HL-60/S4 treated with phorbol 12-myristate 13-acetate at 8.2 ng/mL for 4 days and 3 days (cell line): ENCODE measurements around the gene KBTBD8.

Source experiments
- in situ Hi-C: fragments of 300-500 bp; cut with MboI; formaldehyde crosslinking; loops from 2 replicates; pipeline ENCODE4 v1.15.0; 2022; ENCODE audit warnings: low sequenced_read_pairs

KBTBD8 gene

GRCh38 chr3:66998113-66998903 lies at the start of gene KBTBD8:
Gene KBTBD8, plus strand, starts transcription at chr3:66998307. Its CDS starts 49 bp downstream, at chr3:66998356.
- in situ Hi-C loops = no loop called here

DNA sequence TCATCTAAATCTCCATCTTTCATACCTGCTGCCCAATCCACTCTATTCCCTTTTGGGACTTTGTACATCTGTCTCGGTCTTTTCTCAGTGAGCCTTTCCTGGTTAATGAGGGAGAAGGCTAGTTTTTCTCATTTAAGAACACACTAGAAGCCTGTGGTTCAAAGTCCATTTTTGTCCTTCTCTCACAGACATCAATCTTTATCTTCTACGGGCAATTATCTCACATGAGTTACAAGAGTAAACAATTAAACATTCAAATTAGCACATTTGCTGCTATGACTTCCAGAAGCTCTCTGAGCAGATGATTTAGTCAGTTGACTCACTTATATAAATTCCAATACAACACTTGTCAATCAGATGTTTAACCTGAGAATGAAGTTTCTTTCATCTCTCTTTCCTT lies 49.3 kb upstream of the KBTBD8 start:
- in situ Hi-C loops = no loop called here

GRCh38 chr3:66949898-66950297 lies 48.2 kb upstream of the KBTBD8 start:
- in situ Hi-C loops = no loop called here

DNA sequence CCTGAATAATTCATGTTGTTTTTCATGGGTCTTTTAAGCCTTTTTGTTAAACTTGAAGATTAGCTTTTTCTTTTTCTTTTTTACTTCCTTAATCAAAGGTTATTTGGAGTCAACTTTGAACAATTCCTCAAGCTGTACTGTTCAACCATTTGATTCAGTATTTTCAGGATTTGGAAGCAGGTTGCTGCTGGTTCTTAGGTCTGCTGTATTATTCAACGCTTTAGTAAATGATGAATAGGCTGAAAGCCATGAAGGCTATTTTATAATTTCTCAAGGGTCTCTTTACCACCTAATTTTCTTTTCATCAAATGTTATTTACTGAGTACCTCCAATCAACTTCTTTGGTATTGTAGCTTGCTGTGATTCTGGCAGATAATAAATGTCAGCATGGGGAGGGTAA lies 45.8 kb upstream of the KBTBD8 start:
- in situ Hi-C loops = no loop called here

GRCh38 chr3:66953934-66954445 lies 44.1 kb upstream of the KBTBD8 start:
- in situ Hi-C loops = no loop called here

DNA sequence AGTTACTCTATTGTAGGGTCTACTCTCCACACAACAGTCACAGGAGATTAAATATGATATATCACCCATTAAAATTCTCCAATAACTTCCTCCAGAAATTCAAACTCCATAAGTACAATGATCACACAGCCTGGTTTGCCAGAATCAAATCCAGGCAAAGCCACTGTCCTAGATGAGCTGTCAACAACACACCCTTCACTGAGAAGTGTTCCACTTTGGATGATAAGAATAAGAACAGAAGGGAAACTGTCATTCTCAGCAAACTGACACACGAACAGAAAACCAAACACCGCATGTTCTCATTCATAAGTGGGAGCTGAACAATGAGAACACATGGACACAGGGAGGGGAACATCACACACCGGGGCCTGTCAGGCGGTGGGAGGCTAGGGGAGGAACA lies 41.4 kb upstream of the KBTBD8 start:
- in situ Hi-C loops = no loop called here

DNA sequence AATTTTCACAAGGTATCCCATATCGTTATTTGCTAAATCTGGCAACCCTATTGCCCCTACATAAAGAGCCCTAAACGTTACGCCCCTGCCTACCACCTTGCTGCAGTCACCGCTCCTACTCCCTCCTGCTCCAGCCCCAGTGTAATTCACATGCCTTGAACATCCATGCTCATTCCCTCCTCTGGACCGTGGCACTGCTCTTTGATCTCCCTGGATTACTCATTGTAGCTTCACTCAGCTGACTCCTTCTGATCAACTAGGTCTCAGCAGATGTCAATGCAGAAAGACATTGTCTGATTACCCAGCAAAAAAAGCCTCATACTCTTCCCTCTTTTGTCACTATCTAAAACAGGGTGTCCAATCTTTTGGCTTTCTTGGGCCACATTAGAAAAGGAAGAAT lies 40.7 kb upstream of the KBTBD8 start:
- in situ Hi-C loops = no loop called here

GRCh38 chr3:66958067-66958466 lies 40.0 kb upstream of the KBTBD8 start:
- in situ Hi-C loops = no loop called here

DNA sequence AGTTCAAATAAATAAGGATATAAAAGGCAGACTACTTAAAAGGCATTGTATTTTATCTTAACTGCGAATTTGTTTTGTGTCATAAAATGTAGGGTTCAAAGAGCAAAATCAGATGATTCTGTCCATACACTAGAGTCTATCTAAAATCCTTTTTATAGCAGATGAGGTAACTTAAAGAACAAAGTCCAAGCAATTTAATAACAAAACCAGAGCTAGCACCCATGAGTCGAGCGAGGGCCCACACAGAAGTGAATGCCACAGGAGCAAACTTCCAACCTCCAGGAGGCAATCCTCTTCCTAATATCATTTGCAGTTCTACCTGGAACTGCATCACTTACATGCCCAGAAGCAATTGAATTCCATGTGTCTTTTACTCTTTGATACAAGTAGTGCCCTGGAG lies 35.4 kb upstream of the KBTBD8 start:
- in situ Hi-C loops = no loop called here

DNA sequence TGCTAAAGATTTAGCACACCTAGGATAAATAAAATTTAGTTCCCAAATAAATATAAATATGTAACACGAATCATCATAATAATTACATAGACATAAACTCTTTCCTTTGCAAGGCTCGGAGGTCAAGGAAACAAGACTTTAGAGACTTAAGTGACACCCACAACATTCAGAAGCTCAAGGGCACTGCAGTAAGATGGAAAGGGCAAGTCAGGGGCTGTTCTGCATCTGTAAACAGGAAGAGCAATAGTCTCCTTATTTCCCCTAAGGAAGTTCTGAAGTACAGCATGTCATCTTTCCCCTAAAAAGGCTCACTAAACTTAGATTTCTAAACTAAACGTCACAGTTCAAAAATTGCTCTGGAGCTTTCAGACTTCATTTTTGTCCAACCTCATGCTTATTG lies 26.9 kb upstream of the KBTBD8 start:
- in situ Hi-C loops = no loop called here

DNA sequence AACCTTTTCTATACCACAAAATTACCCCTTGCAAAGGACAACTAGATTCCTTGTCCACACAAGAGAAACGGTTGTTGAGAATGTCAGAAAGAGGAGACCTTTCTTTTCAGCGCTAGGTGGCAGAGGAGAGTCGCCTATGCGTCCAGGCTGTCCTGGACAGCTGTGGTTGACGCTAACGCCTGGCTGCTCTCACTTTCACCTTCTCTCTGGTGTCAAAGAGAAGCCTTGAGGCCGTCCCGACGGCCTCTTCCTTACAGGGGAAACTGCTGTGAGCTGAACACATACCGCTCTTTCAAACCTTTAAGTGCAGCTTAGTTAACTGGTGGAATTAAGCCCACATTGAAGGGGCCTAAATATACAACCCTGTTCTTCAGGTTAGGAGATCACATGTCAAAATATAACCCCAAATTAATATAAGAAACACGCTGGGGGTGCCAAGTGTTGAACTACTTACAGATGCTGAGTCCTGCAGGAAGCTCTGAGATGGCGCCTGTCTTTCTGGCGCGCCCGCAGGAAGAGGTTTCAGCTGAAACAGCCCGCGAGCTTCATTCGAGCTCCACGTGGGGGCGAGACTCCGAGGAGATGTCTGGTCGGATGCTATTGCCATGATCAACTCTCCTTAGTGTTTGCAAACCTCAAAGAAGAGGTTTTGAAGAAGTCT lies 26.1 kb upstream of the KBTBD8 start:
- in situ Hi-C loops = no loop called here

DNA sequence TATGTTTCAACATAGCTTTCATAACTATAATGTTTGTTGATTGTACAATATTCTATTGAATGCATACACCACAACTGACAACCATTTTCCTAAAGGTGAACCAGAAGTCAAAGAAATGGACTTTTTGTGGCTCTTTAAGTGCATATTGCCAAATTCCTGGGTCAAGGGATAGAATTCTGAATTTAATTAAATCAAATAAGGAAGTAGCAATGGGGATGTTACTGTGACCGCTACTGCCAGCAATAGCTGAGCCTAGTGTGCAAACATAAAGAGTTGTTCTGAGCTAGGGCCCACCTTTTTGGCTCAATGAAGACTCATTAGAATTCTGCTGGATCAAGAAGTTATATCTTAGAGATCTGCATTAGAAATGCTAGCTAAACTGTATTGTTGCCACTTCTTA lies 17.3 kb upstream of the KBTBD8 start:
- in situ Hi-C loops = no loop called here

DNA sequence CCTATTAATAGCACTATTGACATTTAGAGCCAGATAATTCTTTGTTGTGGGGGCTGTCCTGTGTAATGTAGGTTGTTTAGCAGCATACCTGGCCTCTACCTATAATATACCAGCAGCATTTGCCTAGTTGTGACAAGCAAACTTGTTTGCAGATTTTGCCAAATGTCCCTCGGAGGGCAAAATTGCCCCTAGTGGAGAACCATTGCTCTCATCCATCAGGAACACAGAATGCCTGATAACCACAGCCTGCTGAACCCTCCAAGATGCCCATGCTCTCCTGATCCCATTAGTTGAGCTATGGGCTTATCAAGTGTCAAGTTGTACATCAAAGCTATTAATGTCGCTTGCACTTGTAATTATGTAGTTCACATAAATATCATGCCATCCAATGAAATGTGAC lies 15.0 kb upstream of the KBTBD8 start:
- in situ Hi-C loops = no loop called here

GRCh38 chr3:66985336-66985920 lies 12.7 kb upstream of the KBTBD8 start:
- in situ Hi-C loops = no loop called here

DNA sequence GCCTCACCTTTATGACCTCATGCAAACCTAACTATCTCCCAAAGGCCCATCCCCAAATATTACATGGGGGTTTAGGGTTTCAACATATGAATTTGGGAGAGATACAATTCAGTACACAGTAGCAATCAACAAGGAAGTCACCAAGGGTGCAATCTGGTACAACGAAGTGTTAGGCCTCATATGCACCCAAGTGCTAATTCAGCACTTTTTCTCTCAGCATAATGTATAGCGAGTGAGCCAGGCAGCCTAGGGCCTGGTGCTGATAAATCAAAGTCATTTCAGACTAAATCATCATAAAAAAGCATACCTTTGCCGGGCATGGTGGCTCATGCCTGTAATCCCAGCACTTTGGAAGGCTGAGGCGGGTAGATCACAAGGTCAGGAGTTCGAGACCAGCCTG lies 11.7 kb upstream of the KBTBD8 start:
- in situ Hi-C loops = no loop called here

DNA sequence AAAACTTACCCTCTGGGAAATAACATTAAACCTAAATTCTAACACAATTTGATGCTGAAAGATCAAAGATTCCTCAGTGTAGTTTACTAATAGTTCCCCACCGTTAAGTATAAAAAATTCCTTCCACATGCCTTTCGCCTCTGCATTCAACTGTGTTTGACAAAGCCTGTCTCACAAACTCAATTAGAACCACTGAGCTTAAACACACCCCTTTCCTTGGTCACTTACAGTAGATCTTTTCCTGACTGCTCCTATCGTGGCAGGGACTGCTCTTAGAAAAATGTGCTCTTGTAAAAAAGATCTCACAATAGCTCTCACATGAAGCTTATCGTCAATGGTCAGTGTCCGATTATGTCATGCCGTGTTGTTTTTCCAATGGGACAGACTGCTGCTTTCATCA lies 8.9 kb upstream of the KBTBD8 start:
- in situ Hi-C loops = no loop called here

DNA sequence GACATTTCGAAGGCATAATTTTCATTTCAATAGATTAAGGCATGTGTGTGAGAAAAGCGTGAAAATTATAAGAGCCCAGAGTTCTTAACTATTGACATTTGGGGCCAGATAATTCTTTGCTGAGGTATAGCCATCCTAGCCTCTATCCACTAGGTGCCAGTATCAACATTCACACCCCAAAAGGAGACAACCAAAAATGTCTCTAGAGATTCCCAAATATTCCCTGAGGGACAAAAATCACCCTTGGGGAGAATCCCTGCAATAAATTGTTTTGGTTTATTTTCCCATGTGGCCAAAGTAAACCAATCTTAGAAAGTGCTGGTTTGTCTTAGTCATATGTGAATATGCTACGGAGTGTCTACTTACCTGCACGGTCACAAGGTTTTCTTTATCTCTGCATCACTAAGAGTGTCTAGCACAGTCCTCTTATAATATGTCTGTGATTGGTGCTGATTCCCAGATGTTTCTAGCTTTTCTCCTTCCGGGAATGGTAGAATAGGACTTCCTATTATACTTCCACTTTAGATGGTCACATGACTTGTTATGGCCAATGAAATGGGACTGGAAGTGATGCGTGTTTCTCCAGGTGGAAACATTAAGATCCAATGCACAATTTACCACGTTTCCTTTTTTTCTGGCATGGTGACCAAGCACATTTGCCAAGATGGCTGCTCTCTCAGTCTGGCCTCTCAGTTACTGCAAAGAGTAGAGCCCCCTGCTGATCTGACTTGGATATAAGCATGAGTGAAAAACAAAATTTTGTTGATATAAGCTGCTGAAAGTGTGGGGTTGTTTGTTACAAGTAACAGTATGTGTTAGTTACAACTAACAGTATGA lies 8.0 kb upstream of the KBTBD8 start:
- in situ Hi-C loops = no loop called here

DNA sequence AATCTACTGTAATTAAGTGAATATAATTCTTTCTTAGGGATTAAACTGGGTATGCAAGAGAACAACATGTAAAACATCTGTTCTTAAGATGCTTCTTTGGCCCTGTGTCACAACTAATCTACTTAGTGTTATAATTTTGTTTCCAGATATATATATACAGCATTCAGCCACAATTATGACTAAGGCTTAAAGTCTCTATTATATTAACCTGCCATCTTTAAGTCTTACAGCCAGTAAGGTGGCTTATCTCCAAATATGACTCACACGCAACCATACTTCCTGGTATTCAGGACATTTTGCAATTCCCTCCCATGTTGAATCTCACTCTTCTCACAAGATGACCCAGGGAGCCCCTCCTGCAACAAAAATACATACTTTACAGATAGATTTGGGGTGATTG lies 6.6 kb upstream of the KBTBD8 start:
- in situ Hi-C loops = no loop called here

- in situ Hi-C loops = no loop called here
Measured at GRCh38 chr3:66993082-66993481, 5.0 kb upstream of the KBTBD8 start.

GRCh38 chr3:66994588-66994987 lies 3.5 kb upstream of the KBTBD8 start:
- in situ Hi-C loops = no loop called here

- in situ Hi-C loops = no loop called here
Measured at GRCh38 chr3:66996696-66997095, 1.4 kb upstream of the KBTBD8 start.
